DMS153 treated with DMSO at 0.1 percent for 48 hours (cell line): ENCODE measurements around the gene SIK2.

Experiments
- DNase-seq: peaks from one replicate; lab custom pipeline; 2025; ENCODE audit not compliant: unreplicated experiment; lab: John Stamatoyannopoulos, UW

SIK2 gene

DNA sequence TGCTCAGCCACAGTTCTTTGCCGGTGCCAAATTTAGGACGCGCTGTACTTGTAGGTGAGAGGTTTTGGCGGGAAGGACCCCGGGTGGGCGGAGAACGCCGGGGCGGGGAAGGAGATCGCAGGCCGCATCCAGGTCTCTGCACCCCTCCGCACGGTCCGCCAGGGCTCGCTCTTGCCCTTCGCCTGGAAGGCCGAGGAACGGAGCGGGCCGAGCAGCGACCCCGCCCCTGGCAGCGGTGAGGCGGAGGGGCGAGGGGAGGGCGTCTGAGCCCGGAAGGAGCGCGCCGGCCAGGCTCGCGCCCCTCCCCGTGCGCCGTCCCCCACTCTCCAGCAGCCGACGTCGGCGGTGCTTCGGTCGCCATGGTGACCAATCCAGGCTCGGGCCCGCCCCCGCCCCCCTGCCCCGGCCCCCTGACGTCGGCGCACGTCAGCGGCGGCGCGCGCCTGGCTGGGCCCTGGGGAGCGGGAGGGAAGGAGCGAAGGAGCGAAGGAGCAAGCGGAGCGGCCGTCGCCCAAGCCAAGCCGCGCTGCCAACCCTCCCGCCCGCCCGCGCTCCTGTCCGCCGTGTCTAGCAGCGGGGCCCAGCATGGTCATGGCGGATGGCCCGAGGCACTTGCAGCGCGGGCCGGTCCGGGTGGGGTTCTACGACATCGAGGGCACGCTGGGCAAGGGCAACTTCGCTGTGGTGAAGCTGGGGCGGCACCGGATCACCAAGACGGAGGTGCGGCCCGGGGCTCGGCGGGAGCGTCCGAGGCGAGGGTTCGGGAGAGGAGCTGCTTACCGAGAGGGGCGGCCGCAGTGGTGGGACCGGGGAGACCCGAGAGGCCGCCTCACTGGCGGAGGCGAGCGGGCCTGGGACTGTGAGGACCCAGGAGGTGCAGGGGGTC, at the start of gene SIK2:
Gene SIK2 (plus strand): TSS at position 471 of the 886 bp plus-strand sequence. CDS start 115 bp downstream, at position 586.
- peak; percentile 92 for DNase-seq

DNA sequence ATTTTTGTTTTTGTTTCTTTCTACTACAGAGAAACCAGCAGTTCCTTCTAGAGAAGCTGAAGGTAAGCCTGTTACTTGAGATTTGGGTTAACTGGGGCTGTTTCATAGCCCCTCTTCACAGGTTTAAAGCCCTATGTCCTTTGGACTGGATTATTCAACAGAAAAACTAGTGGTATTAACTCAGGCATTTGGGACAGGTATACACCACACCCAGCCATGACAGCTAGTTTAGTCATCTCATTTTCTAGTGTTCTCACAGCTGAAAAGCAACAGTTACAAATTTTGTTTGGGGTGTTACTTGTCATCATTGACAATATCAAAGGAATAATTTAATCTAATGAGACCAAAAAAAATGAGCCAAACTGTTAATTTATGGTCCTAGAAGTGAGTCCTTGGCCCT, 47.7 kb upstream of the SIK2 start:
- no peak for DNase-seq

DNA sequence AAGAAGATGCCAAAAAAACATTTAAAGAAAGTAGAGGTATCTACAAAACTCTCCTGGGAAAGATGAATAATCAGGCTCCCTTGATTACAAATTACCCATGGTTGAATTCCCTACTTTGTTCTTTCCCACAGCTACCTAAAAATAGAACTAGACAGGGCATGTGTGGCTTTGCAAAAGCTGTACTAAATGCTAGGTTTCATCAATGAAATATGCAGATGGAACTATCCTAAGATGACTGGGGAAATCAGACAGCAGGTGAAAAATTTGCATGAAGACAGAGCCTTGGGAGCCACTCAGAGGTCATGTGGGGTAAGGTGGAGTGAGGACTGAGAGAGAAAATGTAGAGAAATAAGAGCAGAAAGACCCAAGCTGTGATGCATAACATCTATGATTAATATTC, 47.0 kb upstream of the SIK2 start:
- no peak for DNase-seq

DNA sequence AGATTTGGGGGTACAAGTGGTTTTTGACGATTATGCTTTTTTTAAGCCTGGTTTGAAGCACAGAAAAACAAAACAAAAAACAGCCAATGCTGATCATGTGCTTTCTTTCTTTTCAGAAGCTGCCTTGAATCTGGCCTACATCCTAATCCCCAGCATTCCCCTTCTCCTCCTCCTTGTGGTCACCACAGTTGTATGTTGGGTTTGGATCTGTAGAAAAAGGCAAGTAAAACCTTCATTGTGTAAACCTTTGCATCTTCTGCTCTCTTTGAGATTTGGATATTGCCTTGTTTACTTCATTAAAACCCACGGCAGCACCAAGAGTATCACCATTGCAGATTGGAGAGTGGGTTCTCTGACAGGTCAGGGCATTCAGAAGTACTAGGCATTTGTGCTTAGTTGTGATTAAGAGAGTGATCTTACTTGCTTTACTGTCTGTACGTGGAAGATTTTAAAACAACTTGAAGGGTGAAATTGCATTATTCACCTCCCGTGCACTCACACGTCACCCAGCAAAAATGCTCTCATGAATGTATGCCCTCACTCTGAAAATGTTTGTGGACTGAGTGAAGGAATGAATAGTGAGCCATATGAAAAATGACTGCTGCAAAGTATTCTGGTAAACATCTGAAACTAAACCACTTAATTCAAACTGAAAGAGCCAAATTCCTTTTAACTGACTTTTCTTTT, 44.7 kb upstream of the SIK2 start:
- no peak for DNase-seq

DNA sequence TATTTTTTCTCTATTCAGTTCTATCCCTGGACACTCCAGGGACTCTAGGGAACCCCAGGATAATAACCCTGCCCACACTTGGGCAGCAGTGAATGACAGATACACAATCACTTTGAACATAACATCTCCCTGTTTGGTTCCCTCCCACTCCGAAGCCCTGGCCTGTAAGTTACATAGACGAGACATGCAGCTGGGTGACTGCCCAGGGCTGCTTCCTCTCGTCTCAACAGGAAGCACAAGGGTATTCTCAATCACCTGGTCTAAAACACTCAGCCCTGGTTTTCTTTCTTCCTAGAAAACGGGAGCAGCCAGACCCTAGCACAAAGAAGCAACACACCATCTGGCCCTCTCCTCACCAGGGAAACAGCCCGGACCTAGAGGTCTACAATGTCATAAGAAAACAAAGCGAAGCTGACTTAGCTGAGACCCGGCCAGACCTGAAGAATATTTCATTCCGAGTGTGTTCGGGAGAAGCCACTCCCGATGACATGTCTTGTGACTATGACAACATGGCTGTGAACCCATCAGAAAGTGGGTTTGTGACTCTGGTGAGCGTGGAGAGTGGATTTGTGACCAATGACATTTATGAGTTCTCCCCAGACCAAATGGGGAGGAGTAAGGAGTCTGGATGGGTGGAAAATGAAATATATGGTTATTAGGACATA, 42.3 kb upstream of the SIK2 start:
- no peak for DNase-seq

DNA sequence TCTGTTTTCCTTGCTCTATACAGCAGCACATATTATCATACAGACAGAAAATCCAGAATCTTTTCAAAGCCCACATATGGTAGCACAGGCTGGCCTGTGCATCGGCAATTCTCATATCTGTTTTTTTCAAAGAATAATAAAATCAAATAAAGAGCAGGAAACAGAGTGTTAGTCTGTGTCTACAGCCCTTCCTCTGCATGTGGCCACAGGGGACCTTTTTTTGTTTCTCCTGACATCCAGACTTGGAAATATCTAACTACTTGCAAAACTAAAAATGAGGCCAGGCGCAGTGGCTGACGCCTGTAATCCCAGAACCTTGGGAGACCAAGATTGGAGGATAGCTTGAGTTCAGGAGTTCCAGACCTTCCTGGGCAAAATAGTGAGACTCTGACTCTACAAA, 41.4 kb upstream of the SIK2 start:
- DNase-seq: no peak

DNA sequence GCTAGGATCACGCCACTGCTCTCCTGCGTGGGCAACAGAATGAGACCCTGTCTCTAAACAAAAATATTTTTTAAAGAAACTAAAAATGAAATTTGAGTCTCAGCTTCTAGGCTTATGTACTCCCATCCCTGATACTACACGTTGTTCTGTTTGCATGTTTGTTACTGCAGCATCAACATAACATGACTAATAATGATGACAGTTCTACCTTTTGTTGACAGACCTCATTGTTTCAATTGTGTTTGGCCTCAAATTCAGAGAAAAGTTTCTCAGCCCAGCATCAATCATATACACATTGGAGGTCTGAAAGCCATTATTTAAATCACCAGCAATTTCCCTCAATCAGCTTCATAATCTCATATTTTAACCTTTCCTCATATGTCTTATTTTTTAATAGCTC, 40.9 kb upstream of the SIK2 start:
- no peak for DNase-seq

DNA sequence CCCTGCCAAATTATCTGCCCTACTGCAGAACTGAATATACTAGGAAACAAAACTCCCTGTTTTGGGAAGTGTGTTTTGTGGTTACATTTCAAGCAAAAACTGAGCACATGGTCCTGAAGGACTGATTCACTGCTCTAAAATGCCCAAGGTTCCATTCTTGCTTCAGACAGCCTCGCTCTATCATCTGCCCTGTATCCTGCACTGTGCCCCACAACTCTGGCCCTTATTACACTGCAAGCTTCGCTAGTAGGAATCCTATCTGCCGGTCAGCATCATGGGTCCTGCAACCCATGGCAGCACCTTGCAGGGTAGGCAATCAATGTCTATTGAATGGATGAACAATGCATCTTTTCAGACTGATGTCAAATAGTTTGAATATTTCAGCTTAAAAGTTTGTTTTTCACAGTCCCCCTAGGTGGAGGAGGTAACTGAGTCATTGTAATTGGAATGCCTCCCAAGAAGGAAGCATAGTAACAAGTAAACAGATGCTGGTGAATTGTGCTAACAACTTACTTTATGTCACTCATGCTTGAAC, 40.4 kb upstream of the SIK2 start:
- DNase-seq: no peak

DNA sequence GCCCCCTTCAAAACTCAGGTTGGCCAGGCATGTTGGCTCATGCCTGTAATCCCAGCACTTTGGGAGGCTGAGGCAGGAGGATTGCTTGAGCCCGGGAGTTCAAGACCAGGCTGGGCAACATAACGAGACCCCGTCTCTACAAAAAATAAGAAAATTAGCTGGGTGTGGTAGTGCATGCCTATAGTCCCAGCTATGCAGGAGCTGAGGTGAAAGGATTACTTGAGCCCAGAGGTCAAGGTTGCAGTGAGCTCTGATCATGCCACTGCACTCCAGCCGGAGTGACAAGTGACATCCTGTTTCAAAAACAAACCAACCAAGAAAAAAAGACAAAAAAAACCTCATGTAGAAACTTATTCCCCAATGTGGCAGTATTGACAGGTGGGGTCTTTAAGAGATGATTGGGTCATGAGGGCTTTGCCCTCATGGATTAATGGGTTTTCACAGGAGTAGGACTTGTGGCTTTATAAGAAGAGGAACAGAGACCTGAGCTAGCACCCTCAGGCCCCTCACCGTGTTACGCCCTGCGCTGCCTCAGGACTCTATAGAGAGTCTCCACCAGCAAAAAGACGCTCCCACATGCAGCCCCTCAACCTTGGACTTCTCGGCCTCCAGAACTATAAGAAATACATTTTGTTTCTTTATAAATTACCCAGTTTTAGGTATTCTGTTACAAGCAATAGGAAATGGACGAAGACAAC, 39.4 kb upstream of the SIK2 start:
- DNase-seq: no peak

DNA sequence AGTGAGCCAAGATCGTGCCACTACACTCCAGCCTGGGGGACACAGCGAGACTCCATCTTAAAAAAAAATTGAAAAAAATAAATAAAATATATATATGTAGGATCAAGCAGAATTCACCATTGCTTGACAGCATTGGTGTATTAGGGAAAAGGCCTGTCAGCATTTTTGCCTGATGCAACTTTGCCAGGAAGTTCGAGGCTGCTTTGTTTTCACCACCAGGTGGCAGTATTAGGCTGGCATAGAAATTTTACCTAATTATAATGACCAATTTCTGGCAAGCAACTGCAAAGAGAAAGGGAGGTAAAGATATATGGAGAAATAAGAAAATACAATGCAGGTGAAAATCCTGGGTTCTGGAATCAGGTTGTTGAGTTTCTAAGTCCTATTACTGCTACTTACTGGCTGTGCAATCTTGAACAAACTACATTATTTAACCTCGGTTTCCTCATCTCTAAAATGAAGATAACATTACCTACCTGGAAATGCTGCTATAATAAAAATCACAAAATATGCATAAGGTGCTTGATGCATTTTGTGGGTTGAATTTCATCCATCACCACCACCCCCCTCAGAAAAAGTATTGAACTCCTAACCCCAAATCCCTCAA, 37.0 kb upstream of the SIK2 start:
- DNase-seq: peak; percentile 47

DNA sequence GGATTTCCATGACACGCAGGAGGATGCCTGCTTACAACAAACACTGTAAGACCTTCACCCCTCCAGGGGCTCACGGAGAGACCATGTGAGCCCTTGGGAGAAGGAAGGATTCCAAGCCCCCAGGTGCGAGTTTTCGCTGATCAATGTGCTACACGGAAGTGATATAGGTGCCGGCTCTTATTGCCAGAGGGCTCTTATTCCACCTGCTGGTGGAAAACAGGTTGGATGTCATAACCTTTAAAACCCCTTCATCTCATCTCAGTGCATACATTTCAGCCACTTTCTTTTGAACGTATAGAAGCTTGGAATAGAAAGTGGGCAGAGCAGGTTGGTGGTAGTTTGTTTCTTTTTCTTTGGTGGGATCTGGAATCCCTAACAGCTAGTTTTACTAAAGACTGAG, 35.9 kb upstream of the SIK2 start:
- DNase-seq: no peak

DNA sequence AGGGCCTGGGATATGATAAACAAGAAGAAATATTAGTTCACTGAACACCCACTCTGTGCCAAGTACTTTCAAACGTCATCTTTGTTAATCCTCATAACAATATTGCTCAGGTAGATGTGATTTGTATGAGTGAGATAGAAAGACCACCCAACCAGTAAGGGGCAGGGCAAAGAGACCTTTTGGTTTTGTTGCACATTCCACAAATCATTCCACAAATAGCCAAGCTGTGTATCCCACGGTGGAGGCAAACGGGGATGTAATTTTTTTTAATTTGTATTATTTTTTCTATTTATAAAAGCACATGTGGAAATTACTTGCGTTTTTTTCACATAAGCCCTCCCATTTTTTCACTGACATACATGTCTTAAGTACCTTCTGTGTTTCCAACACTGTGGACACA, 32.8 kb upstream of the SIK2 start:
- no peak for DNase-seq

DNA sequence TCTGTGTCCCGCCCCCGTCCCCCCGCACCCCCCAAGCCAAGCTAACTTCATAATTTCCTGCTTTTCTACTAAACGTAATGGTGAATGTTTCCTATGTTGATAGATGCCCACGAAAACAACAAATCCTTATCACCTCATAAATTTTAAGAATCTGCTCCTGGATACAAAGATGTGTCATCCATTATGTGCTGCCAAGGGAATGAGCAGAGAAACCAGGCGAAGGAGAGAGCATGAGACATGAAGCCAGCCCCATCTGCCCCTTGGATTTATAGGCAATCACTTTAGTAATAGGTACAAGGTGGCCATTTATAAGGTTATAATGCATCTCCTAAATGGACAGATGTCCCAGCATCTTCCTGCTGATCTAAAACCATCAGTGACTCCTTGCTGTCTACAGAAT, 31.5 kb upstream of the SIK2 start:
- DNase-seq: no peak

DNA sequence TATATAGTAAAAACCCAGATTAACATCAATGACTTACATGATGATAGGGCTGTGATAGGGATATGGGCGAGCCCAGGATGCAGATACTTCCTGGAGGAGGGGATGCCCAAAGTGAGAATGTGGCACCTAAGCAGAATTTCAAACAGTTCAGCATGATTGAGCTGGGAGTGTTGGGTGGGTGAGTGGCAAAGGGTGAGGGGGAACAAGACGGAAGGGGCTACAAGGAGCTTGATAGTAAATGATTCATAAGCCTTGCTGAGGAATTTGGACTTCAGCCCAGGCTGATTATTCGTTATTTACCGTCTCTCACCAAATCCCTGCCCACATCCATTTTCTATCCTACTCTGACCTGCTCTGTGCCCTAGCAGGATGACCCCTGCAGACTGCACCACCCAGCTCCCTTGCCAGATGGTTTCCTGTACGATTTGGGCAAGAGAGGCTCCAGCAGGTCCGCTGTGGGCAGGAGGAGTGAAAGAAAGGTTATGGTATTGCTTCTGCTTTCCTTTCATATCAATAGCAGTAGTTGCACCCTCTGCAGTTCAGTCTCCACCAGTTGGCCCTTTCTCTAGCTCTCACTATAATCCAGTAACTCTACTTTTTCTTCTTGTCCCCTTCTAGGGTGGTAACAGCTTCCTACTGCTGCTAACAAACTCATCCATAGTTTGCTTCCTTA, 30.3 kb upstream of the SIK2 start:
- no peak for DNase-seq

DNA sequence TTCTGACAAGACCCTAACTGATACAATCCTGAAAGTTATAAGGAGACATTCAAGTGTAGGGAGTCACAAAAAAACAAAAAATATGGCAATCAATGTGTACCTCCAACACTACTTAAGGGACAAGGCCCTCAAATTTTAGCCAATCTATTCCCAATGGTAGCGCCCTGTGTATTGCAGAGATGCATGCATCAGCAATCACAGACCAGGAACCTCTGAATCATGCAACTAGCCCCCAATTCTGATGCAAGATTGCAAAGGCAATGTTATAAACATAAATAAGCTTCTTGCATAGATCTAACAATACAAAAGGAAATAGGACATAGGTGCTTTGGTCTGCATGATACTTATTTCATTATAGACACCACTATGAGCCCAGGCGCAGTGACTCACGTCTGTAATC, 29.7 kb upstream of the SIK2 start:
- no peak for DNase-seq

DNA sequence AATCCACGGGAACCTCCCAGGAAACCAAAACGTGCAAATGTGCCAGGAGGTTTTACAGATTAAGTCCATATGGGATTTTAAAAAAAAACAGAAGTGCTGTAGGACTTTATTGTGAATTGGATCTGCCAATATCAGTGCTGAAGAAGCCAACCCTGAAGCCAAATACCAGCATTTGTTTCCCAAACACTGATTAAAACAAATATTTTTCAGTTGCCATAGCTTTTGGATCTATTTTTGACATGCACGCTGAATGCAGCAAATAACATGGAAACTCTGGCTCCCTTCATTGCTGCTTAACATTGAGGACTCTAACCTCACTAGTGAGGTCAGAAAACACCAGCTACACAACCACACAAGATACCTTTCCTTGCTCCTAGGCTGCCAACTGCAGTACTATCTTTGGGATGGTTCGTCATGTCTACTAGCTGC, 28.4 kb upstream of the SIK2 start:
- no peak for DNase-seq

DNA sequence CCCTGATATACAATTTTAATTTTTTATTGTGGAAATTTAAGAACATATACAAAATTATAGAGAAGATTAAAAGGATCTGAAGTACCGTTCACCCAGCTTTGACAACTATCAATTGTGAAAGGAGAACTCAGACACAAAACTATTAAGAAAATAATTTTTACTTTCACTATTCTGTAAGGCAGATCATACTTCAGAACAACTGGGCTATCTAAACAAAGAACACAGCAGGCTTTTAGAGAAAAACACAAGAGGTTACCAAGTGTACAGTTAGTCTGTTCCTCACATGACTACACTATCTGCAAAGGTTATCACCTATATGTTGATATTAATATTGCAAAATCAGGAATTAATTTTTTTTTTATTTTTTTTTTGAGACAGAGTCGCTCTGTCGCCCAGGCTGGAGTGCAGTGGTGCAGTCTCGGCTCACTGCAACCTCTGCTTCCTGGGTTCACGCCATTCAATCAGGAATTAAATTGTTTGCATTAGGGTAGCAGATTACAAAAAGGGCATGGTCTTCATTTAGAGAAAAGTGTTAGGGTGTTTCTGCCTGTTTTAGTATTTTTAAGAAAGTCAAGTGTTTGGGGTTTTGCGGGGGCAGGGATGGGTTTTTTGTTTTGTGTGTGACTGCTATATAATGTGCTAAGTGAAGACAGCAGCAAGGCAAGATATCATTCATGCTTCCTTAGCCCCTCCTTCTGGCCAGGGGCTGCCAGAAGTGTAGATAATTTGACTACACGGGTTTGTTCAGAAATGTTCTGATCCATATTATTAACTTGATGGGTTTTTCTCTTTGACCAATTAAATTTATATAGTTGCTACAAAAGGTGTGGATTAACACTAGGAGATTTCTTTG, 27.6 kb upstream of the SIK2 start:
- no peak for DNase-seq

DNA sequence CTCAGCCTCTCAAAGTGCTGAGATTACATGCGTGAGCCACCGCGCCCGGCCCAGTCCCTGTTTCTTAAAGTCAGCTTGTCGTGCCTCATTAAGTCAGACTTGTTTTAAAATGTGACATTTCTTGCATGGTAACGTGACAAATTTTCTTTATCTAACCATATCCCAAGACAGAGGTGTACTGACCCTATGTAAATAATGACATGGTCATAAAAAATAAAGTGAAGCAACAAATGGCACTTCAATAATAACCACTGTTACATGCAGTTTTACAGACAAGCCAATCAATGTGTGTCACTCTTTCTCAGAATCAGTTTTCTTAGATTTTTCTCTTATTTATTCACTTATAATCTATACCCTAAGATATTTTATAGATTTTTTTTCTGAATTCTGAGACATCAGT, 26.5 kb upstream of the SIK2 start:
- DNase-seq: no peak

DNA sequence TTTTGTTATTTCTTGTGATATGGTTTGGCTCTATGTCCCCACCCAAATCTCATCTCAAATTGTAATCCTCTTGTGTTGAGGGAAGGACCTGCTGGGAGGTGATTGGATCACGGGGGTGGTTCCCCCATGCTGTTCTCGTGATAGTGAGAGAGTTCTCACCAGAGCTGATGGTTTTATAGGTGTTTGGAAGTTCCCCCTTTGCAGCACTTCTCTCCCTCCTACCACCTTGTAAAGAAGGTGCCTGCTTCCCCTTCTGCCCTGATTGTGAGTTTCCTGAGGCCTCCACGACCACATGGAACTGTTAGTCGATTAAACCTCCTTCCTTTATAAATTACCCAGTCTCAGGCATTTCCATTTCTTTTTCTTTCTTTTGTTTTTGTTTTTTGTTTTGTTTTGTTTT, 24.4 kb upstream of the SIK2 start:
- DNase-seq: no peak
